K562 (cell line): Measurements from ENCODE around the gene PCDHA6. TPM values are rescaled to one million over a fixed set of nuclear protein-coding genes. Genes with fewer than 3 reads are reported as not detected.

ENCODE experiments used
- ATAC-seq: fragments of 200-7000 bp; cut with Tn5 transposase; 3 replicates; pipeline ENCODE4 v1.9.1; 2020; ENCODE audit warnings: moderate library complexity
- BruUV-seq: library from RNA; stranded (reverse); fragments of 400-500 nt; replicated peaks from 2 replicates; lab custom pipeline; 2021; lab: Mats Ljungman, UMichigan
- CTCF ChIA-PET: fragments of 300-600 bp; formaldehyde crosslinking; extraction: SDS; loops from one replicate; lab custom pipeline; 2021; ENCODE audit warnings: low intra/inter-chr PET ratio; lab: Yijun Ruan, JAX
- POLR2A ChIA-PET: fragments of 300-600, 350-650 bp; sonication (Branson Sonifier 250); formaldehyde crosslinking; extraction: SDS; loops from one replicate; lab custom pipeline; 2021; ENCODE audit warnings: antibody characterized with exemption, inconsistent platforms; lab: Yijun Ruan, JAX
- DNase-seq, 4 experiments: peaks; one replicate each; pipeline versions ENCODE4 v3.0.0 to v3.0.0-alpha.2; 2011 to 2018; ENCODE audit warnings: low spot score in 3 of 4, mixed read lengths in 3 of 4; ENCODE audit errors: extremely low read depth in 1 of 4
- FAIRE-seq: peaks from 2 replicates; lab custom pipeline; 2011; peaks lifted over from hg19 to GRCh38; lab: Jason Lieb, UNC
- H2AFZ ChIP-seq: 2 replicates; pipeline ENCODE4 v1.6.0; 2011; ENCODE audit warnings: low read depth, low read length, control low read depth, inconsistent platforms
- H3K27ac ChIP-seq: fragments of 200-600 bp; 3 replicates; pipeline ENCODE4 v1.8.0; 2011; ENCODE audit warnings: low read depth, mild to moderate bottlenecking, control low read depth, inconsistent platforms, low read length, moderate library complexity, mixed read lengths; ENCODE audit errors: extremely low read depth
- H3K27me3 ChIP-seq, 2 experiments: fragments of 300-600 bp in 1 of 2; 2 replicates in 1 of 2; 3 replicates in 1 of 2; pipeline versions ENCODE4 v1.6.0 to v1.8.0; 2011; ENCODE audit warnings: inconsistent platforms in 2 of 2, low read length in 2 of 2, mild to moderate bottlenecking in 1 of 2, mixed read lengths in 1 of 2, moderate library complexity in 1 of 2; ENCODE audit not compliant: control insufficient read depth in 2 of 2, insufficient read depth in 2 of 2
- H3K36me3 ChIP-seq: fragments of 300-600 bp; 3 replicates; pipeline ENCODE4 v1.8.0; 2011; ENCODE audit warnings: mild to moderate bottlenecking, low read length, inconsistent platforms; ENCODE audit not compliant: control insufficient read depth, insufficient read depth
- H3K4me1 ChIP-seq, 2 experiments: fragments of 200-600 bp in 1 of 2; replicated peaks in 1 of 2; 2 replicates in 1 of 2; 3 replicates in 1 of 2; pipeline versions ENCODE4 v1.5.1 to v1.8.0; 2011; ENCODE audit warnings: inconsistent platforms in 2 of 2, low read length in 2 of 2, mild to moderate bottlenecking in 1 of 2, mixed read lengths in 1 of 2, moderate library complexity in 1 of 2; ENCODE audit not compliant: control insufficient read depth in 2 of 2, insufficient read depth in 2 of 2
- H3K4me2 ChIP-seq: 2 replicates; pipeline ENCODE4 v1.6.1; 2011; ENCODE audit warnings: low read length, control low read depth, inconsistent platforms, mixed read lengths; ENCODE audit not compliant: insufficient read depth
- H3K4me3 ChIP-seq: fragments of 200-600 bp; sonication (generic), shearing (Covaris generic); 2 replicates; pipeline ENCODE4 v1.5.1; 2016; ENCODE audit warnings: control low read depth, inconsistent platforms
- H3K79me2 ChIP-seq: fragments of 200-600 bp; 3 replicates; pipeline ENCODE4 v1.8.0; 2011; ENCODE audit warnings: low read length, inconsistent platforms; ENCODE audit not compliant: control insufficient read depth, insufficient read depth
- H3K9ac ChIP-seq, 2 experiments: 2 replicates each; pipeline versions ENCODE4 v1.6.0 to v1.6.1; 2011; ENCODE audit warnings: low read depth in 2 of 2, low read length in 2 of 2, control low read depth in 1 of 2, inconsistent platforms in 1 of 2, mild to moderate bottlenecking in 1 of 2, mixed read lengths in 1 of 2; ENCODE audit not compliant: insufficient read depth in 1 of 2
- H3K9me1 ChIP-seq: one replicate; pipeline ENCODE4 v1.6.0; 2011; ENCODE audit warnings: inconsistent platforms, mild to moderate bottlenecking, low read length, moderate library complexity; ENCODE audit not compliant: control insufficient read depth, insufficient read depth
- H3K9me3 ChIP-seq: replicated peaks from 2 replicates; pipeline ENCODE4 v1.5.1; 2011; ENCODE audit warnings: low read depth, low read length, inconsistent platforms; ENCODE audit not compliant: control insufficient read depth, insufficient read depth
- H4K20me1 ChIP-seq: replicated peaks from 2 replicates; pipeline ENCODE4 v1.6.1; 2011; ENCODE audit warnings: low read length, inconsistent platforms, mixed read lengths; ENCODE audit not compliant: control insufficient read depth, insufficient read depth
- ZSCAN29 ChIP-seq: fragments of 450-650 bp; IDR thresholded peaks from 2 replicates; pipeline ENCODE4 v1.6.1; 2017
- WGBS: fragments of 100-300 bp; shearing (Covaris generic); methylation state at CpG from one replicate; pipeline ENCODE4 v1.1.6; 2016; ENCODE audit warnings: low coverage, mixed read lengths; ENCODE audit not compliant: insufficient coverage; ENCODE audit errors: missing lambda C conversion rate; 5-methylcytosine and 5-hydroxymethylcytosine counted together
- in situ Hi-C: fragments of 300-500 bp; cut with MboI; formaldehyde crosslinking; loops from 4 replicates; pipeline ENCODE4 v1.15.0; 2018; ENCODE audit warnings: inconsistent platforms, mixed read lengths
- intact Hi-C: fragments of 100-400 bp; cut with micrococcal nuclease; formaldehyde crosslinking; loops from 2 replicates; pipeline ENCODE4 v1.14.2; 2022
- polyA plus RNA-seq, 8 experiments: library from polyadenylated mRNA; depleted of rRNA in 4 of 8; stranded (reverse) in 5 of 8; unstranded in 3 of 8; fragments of >200 nt; fragmentation: Nextera tagmentation in 2 of 8; fragmentation: Illumina TruSeq in 1 of 8; extraction: Ambion mirVana in 2 of 8; extraction: Trizol in 1 of 8; gene quantifications; 2 replicates each; pipeline versions ENCODE4 v1.2.1 to v1.2.3, GENCODE V29; 2011 to 2014; ENCODE audit warnings: inconsistent platforms in 1 of 8, missing spikeins in 1 of 8
- total RNA-seq, 7 experiments: library from RNA; depleted of rRNA in 6 of 7; stranded (reverse); fragments of >200 nt in 6 of 7; fragmentation: Illumina TruSeq in 2 of 7; extraction: Trizol in 2 of 7; gene quantifications; 2 replicates each; pipeline versions ENCODE4 v1.2.1 to v1.2.3, GENCODE V29; 2011 to 2021; ENCODE audit warnings: low replicate concordance in 1 of 7
- TF ChIP-seq, protein P1 (sequence below), 3 experiments: IDR thresholded peaks in 2 of 3; conservative IDR thresholded peaks in 1 of 3; 2 replicates each; pipeline ENCODE4 v1.5.1; 2011 to 2012; ENCODE audit warnings: low read length in 3 of 3, mild to moderate bottlenecking in 3 of 3, control low read depth in 2 of 3, improper control_type of control experiment in 1 of 3, inconsistent platforms in 1 of 3, low read depth in 1 of 3, mixed read lengths in 1 of 3, moderate library complexity in 1 of 3; ENCODE audit not compliant: insufficient read depth in 2 of 3

Gene PCDHA6
- total and polyA plus RNA-seq, 9 of the 15 experiments (the other 6 are each of a cell fraction or from before 2014, with no cell fraction given) = not detected

DNA sequence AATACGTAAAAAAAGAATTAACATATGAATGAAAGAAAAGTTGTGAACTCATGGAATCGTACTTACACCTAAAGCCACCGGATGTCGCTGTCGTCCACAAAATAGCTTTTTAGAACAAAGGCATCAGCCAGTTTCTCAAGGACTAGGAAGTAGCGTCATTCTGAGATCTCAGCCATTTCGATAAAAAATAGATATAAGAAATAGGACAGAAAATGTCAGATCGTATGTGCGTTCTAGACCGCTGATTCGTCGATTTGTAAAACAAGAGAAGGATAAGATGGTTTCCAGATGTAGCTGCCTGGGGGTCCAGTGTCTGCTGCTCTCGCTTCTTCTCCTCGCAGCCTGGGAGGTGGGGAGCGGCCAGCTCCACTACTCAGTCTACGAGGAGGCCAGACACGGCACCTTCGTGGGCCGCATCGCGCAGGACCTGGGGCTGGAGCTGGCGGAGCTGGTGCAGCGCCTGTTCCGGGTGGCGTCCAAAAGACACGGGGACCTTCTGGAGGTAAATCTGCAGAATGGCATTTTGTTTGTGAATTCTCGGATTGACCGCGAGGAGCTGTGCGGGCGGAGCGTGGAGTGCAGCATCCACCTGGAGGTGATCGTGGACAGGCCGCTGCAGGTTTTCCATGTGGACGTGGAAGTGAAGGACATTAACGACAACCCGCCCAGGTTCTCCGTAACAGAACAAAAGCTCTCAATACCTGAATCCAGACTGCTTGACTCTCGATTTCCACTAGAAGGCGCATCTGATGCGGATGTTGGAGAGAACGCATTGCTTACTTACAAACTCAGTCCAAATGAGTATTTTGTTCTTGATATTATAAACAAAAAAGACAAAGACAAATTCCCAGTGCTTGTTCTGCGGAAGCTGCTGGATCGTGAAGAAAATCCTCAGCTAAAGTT lies 28.3 kb downstream of the PCDHA6 start, which contains the start of gene PCDHA10:
PCDHA10 (plus strand) TSS at position 126 of the 903 bp plus-strand sequence; CDS start at position 278, 152 bp downstream.
- Histone ChIP-seq H3K9me3 (0 out of 2 replicates have a peak, but pooled peaks cover 2% of the 10 kb centered on the region), H4K20me1 (no peaks in the 10 kb centered on the region), H3K4me3 (no peak within 1 kb of the TSS), H3K36me3 (no peaks in the 10 kb centered on the region), H3K27me3 (no peaks in the 10 kb centered on the region), H3K4me2 (no peak within 1 kb of the TSS), H3K9me1 (no peaks in the 10 kb centered on the region), H2AFZ (no peak within 1 kb of the TSS), H3K4me1 (no peaks in the 10 kb centered on the region), H3K27ac (no peak within 1 kb of the TSS), H3K79me2 (no peaks in the 10 kb centered on the region), H3K9ac (no peak within 1 kb of the TSS)
- intact Hi-C loops (no loop called here), in situ Hi-C loops (no loop called here)
- no peak for DNase-seq
- no peak for TF ChIP-seq ZSCAN29
- TF ChIP-seq, protein P1, sequence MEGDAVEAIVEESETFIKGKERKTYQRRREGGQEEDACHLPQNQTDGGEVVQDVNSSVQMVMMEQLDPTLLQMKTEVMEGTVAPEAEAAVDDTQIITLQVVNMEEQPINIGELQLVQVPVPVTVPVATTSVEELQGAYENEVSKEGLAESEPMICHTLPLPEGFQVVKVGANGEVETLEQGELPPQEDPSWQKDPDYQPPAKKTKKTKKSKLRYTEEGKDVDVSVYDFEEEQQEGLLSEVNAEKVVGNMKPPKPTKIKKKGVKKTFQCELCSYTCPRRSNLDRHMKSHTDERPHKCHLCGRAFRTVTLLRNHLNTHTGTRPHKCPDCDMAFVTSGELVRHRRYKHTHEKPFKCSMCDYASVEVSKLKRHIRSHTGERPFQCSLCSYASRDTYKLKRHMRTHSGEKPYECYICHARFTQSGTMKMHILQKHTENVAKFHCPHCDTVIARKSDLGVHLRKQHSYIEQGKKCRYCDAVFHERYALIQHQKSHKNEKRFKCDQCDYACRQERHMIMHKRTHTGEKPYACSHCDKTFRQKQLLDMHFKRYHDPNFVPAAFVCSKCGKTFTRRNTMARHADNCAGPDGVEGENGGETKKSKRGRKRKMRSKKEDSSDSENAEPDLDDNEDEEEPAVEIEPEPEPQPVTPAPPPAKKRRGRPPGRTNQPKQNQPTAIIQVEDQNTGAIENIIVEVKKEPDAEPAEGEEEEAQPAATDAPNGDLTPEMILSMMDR (IDR thresholded peaks at IDR 0.05 in 2 of 3, conservative IDR thresholded peaks at IDR 0.05 in 1 of 3; ENCODE audit: insufficient read depth in 2 of 3, low read depth in 1 of 3, low read length in 3 of 3) = 0 out of 6 replicates have a peak, but pooled peaks of 1 of the 3 experiments have one; percentile 26
- POLR2A ChIA-PET = no interaction called here
- FAIRE-seq = no peak
- no peak for ATAC-seq
- BruUV-seq = no TSS peak
- WGBS = 19% methylated on average over 37 of the region's 44 CpGs
- CTCF ChIA-PET = no interaction called here
